ENCODE results near the gene PTK6.

The PTK6 gene

DNA sequence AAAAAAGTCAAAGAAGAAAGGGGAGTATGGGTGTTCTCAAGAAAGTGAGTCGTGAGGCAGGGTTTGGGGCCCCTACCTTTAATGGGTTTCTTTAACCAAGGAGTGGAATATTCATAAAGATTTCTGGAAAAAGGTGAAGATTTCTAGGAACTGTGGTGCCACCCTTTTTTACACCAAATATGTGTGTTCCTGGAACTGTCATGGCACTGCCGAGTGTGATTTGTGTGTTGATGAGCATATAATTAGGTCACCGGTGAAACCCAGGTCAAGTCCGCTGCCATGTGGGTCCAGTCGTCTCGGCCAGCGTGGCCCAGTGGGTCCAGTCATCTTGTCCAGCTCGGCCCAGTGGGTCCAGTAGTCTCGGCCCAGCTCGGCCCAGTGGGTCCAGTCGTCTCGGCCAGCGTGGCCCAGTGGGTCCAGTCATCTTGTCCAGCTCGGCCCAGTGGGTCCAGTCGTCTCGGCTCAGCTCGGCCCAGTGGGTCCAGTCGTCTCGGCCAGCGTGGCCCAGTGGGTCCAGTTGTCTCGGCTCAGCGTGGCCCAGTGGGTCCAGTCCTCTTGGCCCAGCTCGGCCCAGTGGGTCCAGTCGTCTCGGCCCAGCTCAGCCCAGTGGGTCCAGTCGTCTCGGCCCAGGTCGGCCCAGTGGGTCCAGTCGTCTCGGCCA is 30.0 kb downstream of the PTK6 start:
- CTCF ChIA-PET: no interaction called here

DNA sequence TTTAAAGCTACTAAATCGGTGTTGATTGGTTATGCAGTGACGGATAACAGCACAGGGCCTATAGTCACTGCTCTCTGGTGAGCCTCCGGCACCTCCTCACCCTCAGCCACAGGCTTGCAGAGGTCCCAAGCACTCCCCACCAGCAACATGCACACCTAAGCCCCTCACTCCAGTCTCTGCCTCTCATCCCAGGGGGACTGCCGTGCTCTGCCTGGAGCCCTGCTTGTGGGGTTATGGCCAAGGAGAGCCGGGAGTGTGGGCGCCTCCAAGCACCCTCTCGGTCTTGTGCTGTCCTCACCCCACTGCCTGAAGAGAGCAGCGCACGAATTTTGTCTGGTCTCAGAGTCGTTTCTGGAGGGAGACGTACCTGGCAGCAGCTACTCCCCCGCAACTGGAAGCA is 31.5 kb downstream of the PTK6 start:
- Histone ChIP-seq H3K27ac (ENCODE audit: extremely low read depth, low read depth, low read length) (no peak overlapping the region), H3K9me3 (ENCODE audit: control insufficient read depth, insufficient read depth, low read depth, low read length) (no peaks in the 10 kb centered on the region), H3K4me3 (ENCODE audit: low read depth, low read length) (no peak overlapping the region), H3K4me1 (ENCODE audit: control insufficient read depth, insufficient read depth, low read length) (no peaks in the 10 kb centered on the region), H3K36me3 (ENCODE audit: control insufficient read depth in 2 of 2, insufficient read depth in 1 of 2, low read length in 2 of 2) (no peaks in the 10 kb centered on the region)
- TF ChIP-seq SETDB1 (IDR thresholded peaks at IDR 0.05; ENCODE audit: insufficient read length, low read length): no peak
- TF ChIP-seq ZNF214 (tag by site-specific recombination; IDR thresholded peaks at IDR 0.05; ENCODE audit: borderline replicate concordance): no peak
- no peak for TF ChIP-seq BCL11B (tag by site-specific recombination; IDR thresholded peaks at IDR 0.05; ENCODE audit: low read depth)
- no peak for TF ChIP-seq ZNF239 (tag by site-specific recombination; IDR thresholded peaks at IDR 0.05)
- TF ChIP-seq, protein P1, sequence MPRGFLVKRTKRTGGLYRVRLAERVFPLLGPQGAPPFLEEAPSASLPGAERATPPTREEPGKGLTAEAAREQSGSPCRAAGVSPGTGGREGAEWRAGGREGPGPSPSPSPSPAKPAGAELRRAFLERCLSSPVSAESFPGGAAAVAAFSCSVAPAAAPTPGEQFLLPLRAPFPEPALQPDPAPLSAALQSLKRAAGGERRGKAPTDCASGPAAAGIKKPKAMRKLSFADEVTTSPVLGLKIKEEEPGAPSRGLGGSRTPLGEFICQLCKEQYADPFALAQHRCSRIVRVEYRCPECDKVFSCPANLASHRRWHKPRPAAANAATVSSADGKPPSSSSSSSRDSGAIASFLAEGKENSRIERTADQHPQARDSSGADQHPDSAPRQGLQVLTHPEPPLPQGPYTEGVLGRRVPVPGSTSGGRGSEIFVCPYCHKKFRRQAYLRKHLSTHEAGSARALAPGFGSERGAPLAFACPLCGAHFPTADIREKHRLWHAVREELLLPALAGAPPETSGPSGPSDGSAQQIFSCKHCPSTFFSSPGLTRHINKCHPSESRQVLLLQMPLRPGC (tag by site-specific recombination; IDR thresholded peaks at IDR 0.05): no peak
- TF ChIP-seq, protein P2, sequence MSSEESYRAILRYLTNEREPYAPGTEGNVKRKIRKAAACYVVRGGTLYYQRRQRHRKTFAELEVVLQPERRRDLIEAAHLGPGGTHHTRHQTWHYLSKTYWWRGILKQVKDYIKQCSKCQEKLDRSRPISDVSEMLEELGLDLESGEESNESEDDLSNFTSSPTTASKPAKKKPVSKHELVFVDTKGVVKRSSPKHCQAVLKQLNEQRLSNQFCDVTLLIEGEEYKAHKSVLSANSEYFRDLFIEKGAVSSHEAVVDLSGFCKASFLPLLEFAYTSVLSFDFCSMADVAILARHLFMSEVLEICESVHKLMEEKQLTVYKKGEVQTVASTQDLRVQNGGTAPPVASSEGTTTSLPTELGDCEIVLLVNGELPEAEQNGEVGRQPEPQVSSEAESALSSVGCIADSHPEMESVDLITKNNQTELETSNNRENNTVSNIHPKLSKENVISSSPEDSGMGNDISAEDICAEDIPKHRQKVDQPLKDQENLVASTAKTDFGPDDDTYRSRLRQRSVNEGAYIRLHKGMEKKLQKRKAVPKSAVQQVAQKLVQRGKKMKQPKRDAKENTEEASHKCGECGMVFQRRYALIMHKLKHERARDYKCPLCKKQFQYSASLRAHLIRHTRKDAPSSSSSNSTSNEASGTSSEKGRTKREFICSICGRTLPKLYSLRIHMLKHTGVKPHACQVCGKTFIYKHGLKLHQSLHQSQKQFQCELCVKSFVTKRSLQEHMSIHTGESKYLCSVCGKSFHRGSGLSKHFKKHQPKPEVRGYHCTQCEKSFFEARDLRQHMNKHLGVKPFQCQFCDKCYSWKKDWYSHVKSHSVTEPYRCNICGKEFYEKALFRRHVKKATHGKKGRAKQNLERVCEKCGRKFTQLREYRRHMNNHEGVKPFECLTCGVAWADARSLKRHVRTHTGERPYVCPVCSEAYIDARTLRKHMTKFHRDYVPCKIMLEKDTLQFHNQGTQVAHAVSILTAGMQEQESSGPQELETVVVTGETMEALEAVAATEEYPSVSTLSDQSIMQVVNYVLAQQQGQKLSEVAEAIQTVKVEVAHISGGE (tag by site-specific recombination; conservative IDR thresholded peaks at IDR 0.05; ENCODE audit: low read depth): no peak
- POLR2A ChIA-PET: no interaction called here
- CTCF ChIA-PET: no interaction called here

More for the DNA sequence above, 30.0 kb downstream of the PTK6 start:
- H3K4me1 ChIP-seq (ENCODE audit: control insufficient read depth, insufficient read depth, low read length): no peaks in the 10 kb centered on the region
- H3K4me3 ChIP-seq (ENCODE audit: low read depth, low read length): no peak overlapping the region
- no peak overlapping the region for H3K27ac ChIP-seq (ENCODE audit: extremely low read depth, low read depth, low read length)
- no peaks in the 10 kb centered on the region for H3K36me3 ChIP-seq (ENCODE audit: control insufficient read depth in 2 of 2, insufficient read depth in 1 of 2, low read length in 2 of 2)
- POLR2A ChIA-PET: interaction anchor here (0.7 kb wide), 1 partner anchor 22 kb away, joined by 3 read pairs; no protein-coding TSS in a partner anchor
- no peaks in the 10 kb centered on the region for H3K9me3 ChIP-seq (ENCODE audit: control insufficient read depth, insufficient read depth, low read depth, low read length)
- TF ChIP-seq ZNF585B (tag by site-specific recombination; IDR thresholded peaks at IDR 0.05) (no peak), OSR2 (tag by site-specific recombination; IDR thresholded peaks at IDR 0.05) (no peak), ZNF677 (tag by site-specific recombination; IDR thresholded peaks at IDR 0.05) (no peak), ZNF239 (tag by site-specific recombination; IDR thresholded peaks at IDR 0.05) (no peak), ZSCAN23 (tag by site-specific recombination; IDR thresholded peaks at IDR 0.05) (no peak), MYNN (tag by site-specific recombination; IDR thresholded peaks at IDR 0.05; ENCODE audit: borderline replicate concordance) (no peak), ZNF707 (tag by site-specific recombination; IDR thresholded peaks at IDR 0.05) (no peak), HOXD13 (CRISPR knock-in tag; IDR thresholded peaks at IDR 0.05; ENCODE audit: borderline replicate concordance) (no peak)
- TF ChIP-seq, protein P3, sequence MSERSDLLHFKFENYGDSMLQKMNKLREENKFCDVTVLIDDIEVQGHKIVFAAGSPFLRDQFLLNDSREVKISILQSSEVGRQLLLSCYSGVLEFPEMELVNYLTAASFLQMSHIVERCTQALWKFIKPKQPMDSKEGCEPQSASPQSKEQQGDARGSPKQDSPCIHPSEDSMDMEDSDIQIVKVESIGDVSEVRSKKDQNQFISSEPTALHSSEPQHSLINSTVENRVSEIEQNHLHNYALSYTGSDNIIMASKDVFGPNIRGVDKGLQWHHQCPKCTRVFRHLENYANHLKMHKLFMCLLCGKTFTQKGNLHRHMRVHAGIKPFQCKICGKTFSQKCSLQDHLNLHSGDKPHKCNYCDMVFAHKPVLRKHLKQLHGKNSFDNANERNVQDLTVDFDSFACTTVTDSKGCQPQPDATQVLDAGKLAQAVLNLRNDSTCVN (tag by site-specific recombination; optimal IDR thresholded peaks at IDR 0.05): no peak
- TF ChIP-seq, protein P4, sequence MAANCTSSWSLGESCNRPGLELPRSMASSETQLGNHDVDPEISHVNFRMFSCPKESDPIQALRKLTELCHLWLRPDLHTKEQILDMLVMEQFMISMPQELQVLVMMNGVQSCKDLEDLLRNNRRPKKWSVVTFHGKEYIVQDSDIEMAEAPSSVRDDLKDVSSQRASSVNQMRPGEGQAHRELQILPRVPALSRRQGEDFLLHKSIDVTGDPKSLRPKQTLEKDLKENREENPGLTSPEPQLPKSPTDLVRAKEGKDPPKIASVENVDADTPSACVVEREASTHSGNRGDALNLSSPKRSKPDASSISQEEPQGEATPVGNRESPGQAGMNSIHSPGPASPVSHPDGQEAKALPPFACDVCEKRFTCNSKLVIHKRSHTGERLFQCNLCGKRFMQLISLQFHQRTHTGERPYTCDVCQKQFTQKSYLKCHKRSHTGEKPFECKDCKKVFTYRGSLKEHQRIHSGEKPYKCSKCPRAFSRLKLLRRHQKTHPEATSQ (tag by site-specific recombination; IDR thresholded peaks at IDR 0.05): no peak
- TF ChIP-seq, protein P5, sequence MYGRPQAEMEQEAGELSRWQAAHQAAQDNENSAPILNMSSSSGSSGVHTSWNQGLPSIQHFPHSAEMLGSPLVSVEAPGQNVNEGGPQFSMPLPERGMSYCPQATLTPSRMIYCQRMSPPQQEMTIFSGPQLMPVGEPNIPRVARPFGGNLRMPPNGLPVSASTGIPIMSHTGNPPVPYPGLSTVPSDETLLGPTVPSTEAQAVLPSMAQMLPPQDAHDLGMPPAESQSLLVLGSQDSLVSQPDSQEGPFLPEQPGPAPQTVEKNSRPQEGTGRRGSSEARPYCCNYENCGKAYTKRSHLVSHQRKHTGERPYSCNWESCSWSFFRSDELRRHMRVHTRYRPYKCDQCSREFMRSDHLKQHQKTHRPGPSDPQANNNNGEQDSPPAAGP (tag by site-specific recombination; IDR thresholded peaks at IDR 0.05): no peak
- TF ChIP-seq, protein P6, sequence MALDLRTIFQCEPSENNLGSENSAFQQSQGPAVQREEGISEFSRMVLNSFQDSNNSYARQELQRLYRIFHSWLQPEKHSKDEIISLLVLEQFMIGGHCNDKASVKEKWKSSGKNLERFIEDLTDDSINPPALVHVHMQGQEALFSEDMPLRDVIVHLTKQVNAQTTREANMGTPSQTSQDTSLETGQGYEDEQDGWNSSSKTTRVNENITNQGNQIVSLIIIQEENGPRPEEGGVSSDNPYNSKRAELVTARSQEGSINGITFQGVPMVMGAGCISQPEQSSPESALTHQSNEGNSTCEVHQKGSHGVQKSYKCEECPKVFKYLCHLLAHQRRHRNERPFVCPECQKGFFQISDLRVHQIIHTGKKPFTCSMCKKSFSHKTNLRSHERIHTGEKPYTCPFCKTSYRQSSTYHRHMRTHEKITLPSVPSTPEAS (tag by site-specific recombination; IDR thresholded peaks at IDR 0.05): no peak
- TF ChIP-seq, protein P7, sequence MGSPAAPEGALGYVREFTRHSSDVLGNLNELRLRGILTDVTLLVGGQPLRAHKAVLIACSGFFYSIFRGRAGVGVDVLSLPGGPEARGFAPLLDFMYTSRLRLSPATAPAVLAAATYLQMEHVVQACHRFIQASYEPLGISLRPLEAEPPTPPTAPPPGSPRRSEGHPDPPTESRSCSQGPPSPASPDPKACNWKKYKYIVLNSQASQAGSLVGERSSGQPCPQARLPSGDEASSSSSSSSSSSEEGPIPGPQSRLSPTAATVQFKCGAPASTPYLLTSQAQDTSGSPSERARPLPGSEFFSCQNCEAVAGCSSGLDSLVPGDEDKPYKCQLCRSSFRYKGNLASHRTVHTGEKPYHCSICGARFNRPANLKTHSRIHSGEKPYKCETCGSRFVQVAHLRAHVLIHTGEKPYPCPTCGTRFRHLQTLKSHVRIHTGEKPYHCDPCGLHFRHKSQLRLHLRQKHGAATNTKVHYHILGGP (tag by site-specific recombination; IDR thresholded peaks at IDR 0.05): no peak

All from HEK293 (cell line).